Stimulated activated CD8-positive, alpha-beta memory T cell treated with anti-CD3 and anti-CD28 coated beads, Interleukin-15, amount 100 ng/mL, for 24 hours (primary cell): ENCODE measurements around the gene PACS1.

Source experiments
- DNase-seq: peaks from one replicate; pipeline ENCODE4 v3.0.0-alpha.2; 2020; ENCODE audit warnings: low read depth

The PACS1 gene

DNA sequence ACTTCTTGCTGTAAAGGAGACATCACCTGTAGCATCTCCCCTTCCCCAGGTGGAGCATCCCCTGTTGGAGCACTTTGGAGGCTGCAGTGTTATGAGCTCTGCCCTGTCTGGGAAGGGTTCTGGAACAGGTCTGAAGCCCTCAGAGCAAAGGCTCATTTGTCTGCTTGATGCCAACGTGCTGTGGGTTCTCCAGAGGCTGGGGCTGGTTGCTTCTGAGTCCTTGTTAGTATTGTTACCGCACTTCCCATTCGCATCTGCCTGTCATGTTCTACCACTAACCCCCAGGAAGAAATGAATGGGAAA lies 73.1 kb downstream of the PACS1 start:
- no peak for DNase-seq

- no peak for DNase-seq
These were observed 74.1 kb downstream of the PACS1 start for GRCh38 chr11:66143996-66144678.

GRCh38 chr11:66146074-66146473 lies 76.0 kb downstream of the PACS1 start:
- DNase-seq = no peak

DNA sequence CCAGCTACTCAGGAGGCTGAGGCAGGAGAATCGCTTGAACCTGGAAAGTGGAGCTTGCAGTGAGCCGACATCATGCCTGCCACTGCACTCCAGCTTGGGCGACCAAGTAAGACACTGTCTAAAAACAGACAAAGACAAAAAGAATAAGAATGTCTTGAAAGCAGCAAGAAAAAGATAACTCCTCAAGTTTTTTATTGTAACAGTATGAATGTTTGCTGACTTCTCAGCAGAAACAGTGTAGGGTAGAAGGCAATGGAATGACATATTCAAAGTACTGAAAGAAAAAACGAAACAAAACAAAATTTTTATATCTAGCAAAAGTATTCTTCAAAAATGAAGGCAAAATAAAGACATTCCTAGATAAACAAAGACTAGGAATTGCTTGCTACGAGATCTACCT lies 76.9 kb downstream of the PACS1 start:
- no peak for DNase-seq

DNA sequence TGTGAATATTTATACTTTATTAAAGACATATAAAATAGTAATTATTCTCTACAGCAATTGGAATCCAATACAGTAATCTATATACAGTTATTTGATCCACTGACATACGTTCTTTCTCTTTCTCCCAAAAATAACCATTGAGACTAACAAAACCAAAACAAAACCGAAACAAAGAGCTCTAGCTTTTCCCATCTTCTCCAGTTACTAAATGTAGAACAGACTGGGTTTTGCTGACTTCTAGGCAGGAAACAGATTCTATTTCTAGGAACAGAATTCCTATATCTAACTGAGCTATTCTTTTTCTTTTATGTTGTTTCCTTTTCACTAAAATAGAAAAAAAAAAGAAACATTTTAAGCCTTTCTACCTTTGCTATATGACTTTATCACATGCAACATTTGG lies 80.1 kb downstream of the PACS1 start:
- no peak for DNase-seq

GRCh38 chr11:66150725-66151124 lies 80.7 kb downstream of the PACS1 start:
- DNase-seq = no peak

DNA sequence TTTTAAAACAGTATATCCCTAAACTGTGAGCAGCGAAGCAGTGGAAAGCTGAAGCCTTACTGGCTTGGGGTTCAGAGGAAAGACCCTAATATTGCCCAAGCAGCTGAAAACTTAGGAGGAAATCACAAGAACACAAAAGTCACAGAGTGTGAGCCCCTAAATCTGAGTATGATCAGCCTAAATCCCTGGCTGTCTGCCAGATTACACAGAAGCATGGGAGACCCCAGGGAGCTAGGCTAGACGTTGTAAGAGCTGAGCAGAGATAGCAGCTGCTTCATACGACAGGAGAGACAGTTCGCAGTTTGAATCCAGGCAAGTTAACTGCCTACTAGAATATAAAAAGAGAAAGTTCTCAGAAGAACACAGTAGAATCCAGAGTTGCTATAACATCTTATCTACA lies 81.2 kb downstream of the PACS1 start:
- no peak for DNase-seq

- no peak for DNase-seq
These were observed 84.0 kb downstream of the PACS1 start for GRCh38 chr11:66154109-66154508.

GRCh38 chr11:66155387-66156073 lies 85.5 kb downstream of the PACS1 start:
- DNase-seq = no peak

DNA sequence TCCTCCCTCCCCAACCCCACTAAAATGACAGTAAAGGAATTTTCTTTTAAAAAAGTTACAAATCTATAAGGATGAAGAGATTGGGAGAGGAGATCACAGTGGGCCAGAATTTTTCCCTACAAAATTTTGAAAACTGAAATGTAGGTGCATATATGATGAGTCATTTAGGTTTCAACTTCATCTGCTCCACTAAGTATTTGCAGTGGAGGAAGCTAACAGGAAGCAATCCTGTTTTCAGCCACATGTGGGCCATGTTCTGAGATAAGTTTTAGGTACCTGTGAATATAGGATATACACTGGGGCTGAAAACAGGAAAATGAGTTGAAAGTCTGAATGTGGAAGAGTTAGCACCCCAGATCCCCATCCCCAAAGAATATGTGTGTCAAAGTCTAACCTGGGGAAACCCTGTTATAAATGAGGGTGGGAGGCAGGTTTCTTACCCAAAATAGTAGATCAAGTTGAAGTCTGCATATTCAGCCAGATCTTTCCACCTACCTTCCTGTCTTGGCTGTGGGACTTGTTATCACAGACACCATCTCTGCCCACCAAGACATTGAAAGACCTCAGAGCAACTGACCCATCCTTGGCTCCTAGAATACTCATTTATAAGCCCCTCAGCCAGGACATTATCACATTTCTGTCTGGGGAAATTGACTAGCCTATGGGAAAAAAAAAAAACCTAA lies 87.3 kb downstream of the PACS1 start:
- no peak for DNase-seq

DNA sequence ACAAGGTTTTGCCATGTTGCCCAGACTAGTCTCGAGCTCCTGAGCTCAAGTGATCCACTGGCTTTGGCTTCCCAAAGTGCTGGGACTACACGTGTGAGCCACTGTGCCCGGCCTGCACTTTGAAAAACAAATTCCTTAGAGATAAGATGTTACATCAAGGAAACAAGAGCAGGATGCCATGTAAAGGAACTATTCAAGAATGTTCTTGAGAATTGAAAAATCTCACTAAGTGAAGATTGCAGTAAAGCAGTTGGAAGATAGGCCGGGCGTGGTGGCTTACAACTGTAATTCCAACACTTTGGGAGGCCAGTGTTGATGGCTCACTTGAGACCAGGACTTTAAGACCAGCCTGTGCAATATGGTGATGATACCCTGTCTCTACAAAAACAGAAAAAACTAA lies 88.1 kb downstream of the PACS1 start:
- no peak for DNase-seq

DNA sequence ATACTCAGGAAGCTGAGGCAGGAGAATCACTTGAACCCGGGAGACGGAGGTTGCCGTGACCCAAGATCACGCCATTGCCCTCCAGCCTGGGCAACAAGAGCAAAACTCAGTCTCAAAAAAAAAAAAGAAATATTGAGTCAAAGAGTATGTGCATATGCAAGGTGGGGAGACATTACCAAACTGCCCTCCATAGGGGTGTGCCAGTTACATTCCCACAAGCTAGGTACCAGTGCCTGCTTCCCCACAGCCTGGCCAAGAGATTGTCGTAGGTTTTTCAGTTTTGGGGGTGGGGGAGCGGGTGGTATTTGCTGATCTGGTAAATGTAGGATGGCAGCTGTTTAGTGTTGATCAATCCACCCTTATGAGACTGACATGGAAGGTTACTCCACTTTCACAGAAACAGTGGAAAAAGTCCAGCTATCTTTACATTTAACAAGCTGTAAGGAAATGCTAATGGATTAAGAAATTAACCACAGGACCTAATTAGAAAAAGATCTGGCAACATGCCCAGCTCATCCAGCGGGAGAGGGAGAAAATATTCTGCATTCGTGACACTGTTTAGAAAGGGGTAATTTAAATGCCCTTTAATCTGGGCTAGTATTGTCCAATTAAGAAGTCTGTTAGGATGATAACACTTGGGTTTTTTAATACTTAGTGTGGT lies 89.4 kb downstream of the PACS1 start:
- no peak for DNase-seq

- no peak for DNase-seq
These were observed 90.6 kb downstream of the PACS1 start for GRCh38 chr11:66160709-66161108.

GRCh38 chr11:66168289-66168688 lies 98.2 kb downstream of the PACS1 start:
- no peak for DNase-seq

GRCh38 chr11:66172146-66172545 lies 102.1 kb downstream of the PACS1 start:
- DNase-seq = no peak

DNA sequence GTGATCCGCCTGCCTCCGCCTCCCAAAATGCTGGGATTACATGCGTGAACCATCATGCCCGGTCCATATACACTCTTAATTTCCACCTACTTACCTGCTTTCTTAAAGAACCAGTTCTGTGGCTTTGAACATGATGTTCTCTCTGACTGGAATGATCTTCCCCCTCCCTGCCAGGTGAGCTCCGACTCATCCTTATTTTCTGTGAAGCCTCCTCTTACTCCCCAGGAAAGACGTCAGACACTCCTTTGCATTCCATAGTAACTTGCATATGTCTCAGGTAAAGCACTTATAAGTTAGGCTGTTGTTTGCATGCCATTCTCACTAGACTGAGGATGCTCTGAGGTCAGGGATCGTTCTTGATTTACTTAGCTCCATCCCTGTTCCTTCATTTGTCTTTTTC lies 106.6 kb downstream of the PACS1 start:
- DNase-seq = no peak

DNA sequence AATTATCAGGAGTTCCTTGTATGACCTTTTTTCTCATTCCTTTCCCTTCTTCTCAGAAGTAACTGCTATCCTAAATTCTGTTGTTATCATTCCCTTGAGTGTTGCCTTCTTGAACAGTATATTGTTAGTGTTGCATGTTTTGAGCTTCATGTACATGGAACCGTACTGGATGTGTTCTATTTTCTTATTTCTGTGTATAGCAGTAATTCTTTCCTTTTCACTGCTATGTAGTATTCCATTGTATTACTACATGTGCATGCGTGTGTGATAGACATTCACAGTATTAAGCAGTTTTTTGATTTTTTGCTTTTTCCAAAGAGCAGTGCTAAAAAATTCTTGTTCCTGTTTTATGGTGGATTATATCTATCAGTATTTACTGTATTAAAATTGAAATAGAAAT lies 108.1 kb downstream of the PACS1 start:
- no peak for DNase-seq

DNA sequence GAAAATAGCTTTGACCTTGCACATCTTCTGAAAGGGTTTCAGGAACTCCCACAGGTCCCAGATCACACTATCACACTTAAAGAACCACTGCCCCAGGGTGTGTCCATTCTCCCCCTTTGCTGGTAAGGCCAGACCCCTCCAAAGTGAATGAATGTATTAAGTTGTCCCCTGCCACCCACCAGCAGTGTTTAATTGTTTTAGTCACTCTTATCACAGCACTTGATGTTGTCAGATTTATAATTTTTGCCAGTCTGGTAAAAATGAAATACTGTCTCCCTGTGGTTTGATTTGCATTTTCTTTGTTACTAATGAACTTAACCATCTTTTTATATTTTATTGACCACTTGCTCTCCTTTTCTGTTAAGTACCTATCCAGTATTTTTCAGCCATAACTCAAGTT lies 108.8 kb downstream of the PACS1 start:
- DNase-seq = no peak

DNA sequence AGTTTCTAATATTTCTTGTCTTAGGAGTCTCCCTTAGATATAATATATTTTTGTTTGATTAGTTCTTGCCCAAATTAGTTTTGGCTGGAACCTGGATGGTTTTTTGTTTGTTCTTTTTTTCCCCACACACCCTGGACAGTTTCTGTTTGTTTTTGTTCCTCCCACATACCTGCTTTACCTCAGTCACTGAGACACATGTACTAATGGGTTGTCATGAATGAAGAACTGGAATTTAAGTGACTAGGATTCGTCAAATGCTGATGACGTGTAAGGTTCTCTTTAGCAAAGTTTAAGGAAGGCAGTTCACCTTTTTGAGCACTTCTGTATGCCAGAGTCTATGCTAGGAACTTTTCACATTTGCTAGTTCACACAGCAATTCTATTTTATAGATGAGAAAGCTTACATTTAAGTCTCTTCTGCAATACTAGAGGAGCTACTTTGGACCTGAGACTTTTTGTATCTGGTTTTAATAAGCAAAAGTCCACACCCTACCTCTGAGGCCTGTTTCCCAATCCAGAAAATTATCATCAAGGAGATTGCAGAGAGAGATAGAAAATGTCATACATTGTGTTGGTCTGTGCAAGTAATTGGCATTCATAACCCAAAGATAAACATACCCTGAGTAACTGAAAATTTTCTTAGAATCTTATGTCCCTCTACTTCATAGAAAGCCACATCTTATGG lies 111.7 kb downstream of the PACS1 start:
- DNase-seq = no peak

- no peak for DNase-seq
These were observed 113.5 kb downstream of the PACS1 start for GRCh38 chr11:66183494-66184048.

GRCh38 chr11:66184728-66185127 lies 114.7 kb downstream of the PACS1 start:
- DNase-seq = no peak

GRCh38 chr11:66186470-66186869 lies 116.4 kb downstream of the PACS1 start:
- DNase-seq = no peak
